HEK293T (cell line): Measurements from ENCODE around the gene THRAP3.
"Not testable (repeated sequence)": the region's sequence is repeated elsewhere in the genome, so short reads cannot be mapped to it uniquely, and the experiment has no call there.

Source experiments
- CTCF ChIA-PET: fragments of 350-600 bp; formaldehyde crosslinking; extraction: SDS; loops from one replicate; lab custom pipeline; 2021; ENCODE audit warnings: antibody characterized with exemption, inconsistent platforms; lab: Yijun Ruan, JAX
- POLR2A ChIA-PET: fragments of 350-600 bp; formaldehyde crosslinking; extraction: SDS; loops from one replicate; lab custom pipeline; 2020; ENCODE audit warnings: antibody characterized with exemption, inconsistent platforms; lab: Yijun Ruan, JAX
- DNase-seq: peaks from one replicate; pipeline ENCODE4 v3.0.0; 2012; ENCODE audit warnings: mixed read lengths; ENCODE audit errors: extremely low spot score
- ARNT ChIP-seq: fragments of 450-650 bp; IDR thresholded peaks from 2 replicates; pipeline ENCODE4 v1.6.1; 2017; ENCODE audit warnings: mild to moderate bottlenecking
- BHLHE40 ChIP-seq: fragments of 450-650 bp; IDR thresholded peaks from 2 replicates; pipeline ENCODE4 v1.6.1; 2016; ENCODE audit warnings: mild to moderate bottlenecking, moderate library complexity, borderline replicate concordance
- CTBP1 ChIP-seq: fragments of 450-650 bp; IDR thresholded peaks from 2 replicates; pipeline ENCODE4 v1.6.1; 2016; ENCODE audit warnings: borderline replicate concordance
- ELF4 ChIP-seq: fragments of 450-650 bp; IDR thresholded peaks from 2 replicates; pipeline ENCODE4 v1.6.1; 2017; ENCODE audit warnings: antibody characterized with exemption
- FOXA1 ChIP-seq: fragments of 450-650 bp; IDR thresholded peaks from 2 replicates; pipeline ENCODE4 v1.6.1; 2016; ENCODE audit warnings: mild to moderate bottlenecking
- FOXK2 ChIP-seq: fragments of 450-650 bp; IDR thresholded peaks from 2 replicates; pipeline ENCODE4 v1.6.1; 2016; ENCODE audit warnings: mild to moderate bottlenecking
- FOXM1 ChIP-seq: fragments of 450-650 bp; IDR thresholded peaks from 2 replicates; pipeline ENCODE4 v1.6.1; 2017; ENCODE audit warnings: mild to moderate bottlenecking, borderline replicate concordance
- HDGF ChIP-seq: fragments of 450-650 bp; IDR thresholded peaks from 2 replicates; pipeline ENCODE4 v1.6.1; 2017; ENCODE audit warnings: antibody characterized with exemption, borderline replicate concordance
- L3MBTL2 ChIP-seq: fragments of 450-650 bp; conservative IDR thresholded peaks from 2 replicates; pipeline ENCODE4 v1.6.1; 2016; ENCODE audit warnings: mild to moderate bottlenecking
- LEF1 ChIP-seq: fragments of 450-650 bp; IDR thresholded peaks from 2 replicates; pipeline ENCODE4 v1.6.1; 2017; ENCODE audit warnings: mild to moderate bottlenecking, borderline replicate concordance
- NFRKB ChIP-seq: fragments of 450-650 bp; IDR thresholded peaks from 2 replicates; pipeline ENCODE4 v1.6.1; 2016; ENCODE audit warnings: mild to moderate bottlenecking, moderate library complexity
- SP1 ChIP-seq: fragments of 450-650 bp; IDR thresholded peaks from 2 replicates; pipeline ENCODE4 v1.6.1; 2017
- SUZ12 ChIP-seq: fragments of 450-650 bp; IDR thresholded peaks from 2 replicates; pipeline ENCODE4 v1.6.1; 2016; ENCODE audit warnings: mild to moderate bottlenecking
- TARDBP ChIP-seq: fragments of 450-650 bp; IDR thresholded peaks from 2 replicates; pipeline ENCODE4 v1.6.1; 2016
- ZNF384 ChIP-seq: fragments of 450-650 bp; IDR thresholded peaks from 2 replicates; pipeline ENCODE4 v1.6.1; 2016
- TF ChIP-seq, protein P1 (sequence below): fragments of 450-650 bp; IDR thresholded peaks from 2 replicates; pipeline ENCODE4 v1.6.1; 2016

The THRAP3 gene

DNA sequence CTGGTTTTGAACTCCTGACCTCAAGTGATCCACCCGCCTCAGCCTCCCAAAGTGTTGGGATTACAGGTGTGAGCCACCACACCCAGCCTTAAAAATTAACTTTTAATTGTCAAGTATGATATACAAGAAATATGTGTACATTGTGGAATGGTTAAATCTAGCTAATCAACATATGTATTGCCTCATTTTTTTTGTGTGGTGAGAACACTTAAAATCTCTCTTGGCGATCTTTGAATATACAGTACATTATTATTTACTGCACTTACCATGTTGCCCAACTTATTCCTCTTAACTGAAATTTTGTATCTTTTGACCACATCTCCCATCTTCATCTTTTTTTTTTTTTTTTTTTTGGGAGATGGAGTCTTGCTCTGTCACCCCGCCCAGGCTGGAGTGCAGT is 23.3 kb downstream of the THRAP3 start:
- DNase-seq, result no peak
- CTCF ChIA-PET, result interaction anchor here (0.6 kb wide), 1 partner anchor 116 kb away, joined by 3 read pairs; no protein-coding TSS in a partner anchor
- TF ChIP-seq L3MBTL2 (no peak), HDGF (no peak), SUZ12 (no peak), ARNT (no peak), ZNF384 (no peak), NFRKB (no peak), LEF1 (no peak), BHLHE40 (no peak), FOXA1 (no peak), ELF4 (no peak), SP1 (no peak), TARDBP (no peak), CTBP1 (no peak), FOXK2 (no peak), FOXM1 (no peak)
- TF ChIP-seq, protein P1, sequence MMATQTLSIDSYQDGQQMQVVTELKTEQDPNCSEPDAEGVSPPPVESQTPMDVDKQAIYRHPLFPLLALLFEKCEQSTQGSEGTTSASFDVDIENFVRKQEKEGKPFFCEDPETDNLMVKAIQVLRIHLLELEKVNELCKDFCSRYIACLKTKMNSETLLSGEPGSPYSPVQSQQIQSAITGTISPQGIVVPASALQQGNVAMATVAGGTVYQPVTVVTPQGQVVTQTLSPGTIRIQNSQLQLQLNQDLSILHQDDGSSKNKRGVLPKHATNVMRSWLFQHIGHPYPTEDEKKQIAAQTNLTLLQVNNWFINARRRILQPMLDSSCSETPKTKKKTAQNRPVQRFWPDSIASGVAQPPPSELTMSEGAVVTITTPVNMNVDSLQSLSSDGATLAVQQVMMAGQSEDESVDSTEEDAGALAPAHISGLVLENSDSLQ, result no peak
- POLR2A ChIA-PET, result interaction anchor here (1.0 kb wide), 1 partner anchor 23 kb away, joined by 3 read pairs; no protein-coding TSS in a partner anchor

DNA sequence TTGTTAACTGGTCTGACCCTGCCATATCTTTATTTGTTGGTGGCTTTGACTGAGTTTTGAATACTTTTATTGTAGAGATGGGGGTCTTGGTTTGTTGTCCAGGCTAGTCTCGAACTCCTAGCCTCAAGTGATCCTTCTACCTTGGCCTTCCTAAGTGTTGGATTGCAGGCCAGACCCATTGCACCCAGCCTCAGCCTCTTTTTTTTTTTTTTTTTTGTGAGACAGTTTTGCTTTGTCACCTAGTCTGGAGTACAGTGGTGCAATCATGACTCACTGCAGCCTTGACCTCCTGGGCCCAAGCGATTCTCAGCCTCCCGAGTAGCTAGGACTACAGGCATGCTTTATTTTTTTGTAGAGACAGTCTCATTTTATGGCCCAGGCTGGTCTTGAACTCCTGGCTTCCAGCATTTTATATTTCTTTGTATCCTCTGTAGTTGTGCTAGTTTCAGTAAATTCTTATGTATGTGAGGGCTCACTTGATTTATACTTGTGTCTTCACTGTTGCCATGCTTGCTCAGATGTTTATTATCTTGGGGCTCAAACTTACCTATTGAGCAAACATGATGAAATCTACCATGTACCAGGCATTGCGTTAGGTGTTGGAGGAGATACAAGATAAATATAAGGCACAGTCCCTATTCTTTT is 24.1 kb downstream of the THRAP3 start:
- TF ChIP-seq SUZ12 (no peak), HDGF (no peak), L3MBTL2 (no peak), ARNT (no peak)
- POLR2A ChIA-PET, result no interaction called here

DNA sequence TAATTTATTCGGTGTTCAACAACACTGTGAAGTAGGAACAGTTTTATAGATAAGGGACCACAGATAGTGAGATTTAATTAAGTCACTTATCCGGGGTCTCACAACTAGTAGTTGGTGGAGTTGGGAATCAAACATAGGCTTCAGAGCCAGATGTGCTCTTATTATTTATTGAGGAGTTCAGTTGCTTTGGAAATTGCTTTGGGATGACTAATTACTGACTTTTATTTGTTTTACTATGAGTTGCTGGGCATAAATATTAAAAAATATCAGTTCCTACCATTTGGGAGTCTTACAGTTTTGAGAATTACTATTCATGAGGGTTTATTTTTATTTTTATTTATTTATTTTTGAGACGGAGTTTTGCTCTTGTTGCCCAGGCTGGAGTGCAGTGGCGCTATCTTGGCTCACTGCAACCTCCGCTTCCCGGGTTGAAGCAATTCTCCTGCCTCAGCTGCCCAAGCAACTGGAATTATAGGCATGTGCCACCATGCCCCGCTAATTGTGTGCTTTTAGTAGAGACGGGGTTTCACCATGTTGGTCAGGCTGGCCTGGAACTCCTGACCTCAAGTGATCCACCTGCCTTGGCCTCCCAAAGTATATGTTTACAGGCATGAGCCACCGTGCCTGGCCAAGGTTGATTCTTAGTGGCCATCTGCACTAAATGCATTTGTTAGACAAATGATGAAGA is 27.7 kb downstream of the THRAP3 start:
- CTCF ChIA-PET, result no interaction called here
- DNase-seq, result no peak
- POLR2A ChIA-PET, result no interaction called here
- no peak for TF ChIP-seq HDGF
- no peak for TF ChIP-seq L3MBTL2
- no peak for TF ChIP-seq NFRKB
- TF ChIP-seq, protein P1, result no peak
- TF ChIP-seq TARDBP, result no peak
- no peak for TF ChIP-seq FOXA1
- TF ChIP-seq LEF1, result no peak
- TF ChIP-seq SP1, result no peak
- TF ChIP-seq SUZ12, result no peak
- no peak for TF ChIP-seq FOXK2
- no peak for TF ChIP-seq ELF4
- no peak for TF ChIP-seq FOXM1
- TF ChIP-seq CTBP1, result no peak
- no peak for TF ChIP-seq ARNT
- TF ChIP-seq BHLHE40, result no peak

More for the DNA sequence above, 24.1 kb downstream of the THRAP3 start:
- CTCF ChIA-PET, result no interaction called here
- no peak for DNase-seq

DNA sequence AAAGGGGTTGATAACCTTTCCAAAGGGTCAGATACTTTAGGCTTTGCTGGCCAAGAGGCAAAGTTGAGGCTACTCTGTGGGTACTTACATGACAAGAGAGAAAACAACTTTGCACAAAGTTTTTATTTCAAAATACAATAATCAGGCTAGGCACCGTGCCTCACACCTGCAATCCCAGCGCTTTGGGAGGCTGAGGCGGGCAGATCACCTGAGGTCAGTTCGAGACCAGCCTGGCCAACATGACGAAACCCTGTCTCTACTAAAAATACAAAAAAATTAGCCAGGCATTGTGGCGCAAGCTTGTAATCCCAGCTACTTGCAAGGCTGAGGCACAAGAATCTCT is 28.2 kb downstream of the THRAP3 start:
- POLR2A ChIA-PET, DNase-seq: not testable (repeated sequence)
- CTCF ChIA-PET, result interaction anchor here (1.4 kb wide), 1 partner anchor 12 kb away, joined by 3 read pairs; no protein-coding TSS in a partner anchor

DNA sequence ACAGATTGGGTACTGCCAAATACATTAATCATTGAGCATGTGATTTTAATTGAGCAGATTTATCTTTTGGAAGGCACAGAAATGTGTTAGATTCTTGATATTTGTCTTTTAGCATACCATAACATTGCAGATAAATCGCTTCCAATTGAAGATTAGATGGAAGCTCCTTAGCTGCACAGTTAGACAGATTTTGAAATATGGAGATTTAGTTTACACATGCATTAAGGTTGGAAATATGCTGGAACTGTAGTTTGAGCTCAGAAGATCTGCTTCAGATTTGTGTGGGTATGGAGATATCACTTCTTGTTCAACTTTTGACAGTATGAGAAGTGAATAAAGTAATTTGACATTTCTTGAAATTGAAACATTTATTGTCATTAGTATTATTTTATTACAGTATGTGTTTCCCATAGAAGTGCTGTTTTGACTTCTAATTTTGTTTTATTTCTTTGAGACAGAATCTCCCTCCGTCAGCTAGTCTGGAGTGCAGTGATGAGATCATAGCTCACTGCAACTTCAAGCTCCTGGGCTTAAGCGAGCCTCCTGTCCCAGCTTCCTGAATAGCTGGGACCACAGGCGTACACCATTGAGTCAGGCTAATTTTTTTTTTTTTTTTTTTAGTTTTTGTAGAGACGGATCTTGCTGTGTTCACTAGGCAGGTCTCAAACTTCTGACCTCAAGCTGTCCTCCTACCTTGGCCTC is 29.1 kb downstream of the THRAP3 start:
- peak; percentile 69 for TF ChIP-seq ZNF384
- TF ChIP-seq TARDBP, result no peak
- ChIA-PET POLR2A (interaction anchor here (0.7 to 1.8 kb wide), 3 partner anchors 16 to 32 kb away, joined by 3 to 9 read pairs (median 4); partner anchors contain the start of gene THRAP3), CTCF (interaction anchor here (1.4 to 2.4 kb wide), 3 partner anchors 13 to 33 kb away, joined by 3 to 10 read pairs (median 4); partner anchors contain the start of gene THRAP3)
- no peak for DNase-seq

DNA sequence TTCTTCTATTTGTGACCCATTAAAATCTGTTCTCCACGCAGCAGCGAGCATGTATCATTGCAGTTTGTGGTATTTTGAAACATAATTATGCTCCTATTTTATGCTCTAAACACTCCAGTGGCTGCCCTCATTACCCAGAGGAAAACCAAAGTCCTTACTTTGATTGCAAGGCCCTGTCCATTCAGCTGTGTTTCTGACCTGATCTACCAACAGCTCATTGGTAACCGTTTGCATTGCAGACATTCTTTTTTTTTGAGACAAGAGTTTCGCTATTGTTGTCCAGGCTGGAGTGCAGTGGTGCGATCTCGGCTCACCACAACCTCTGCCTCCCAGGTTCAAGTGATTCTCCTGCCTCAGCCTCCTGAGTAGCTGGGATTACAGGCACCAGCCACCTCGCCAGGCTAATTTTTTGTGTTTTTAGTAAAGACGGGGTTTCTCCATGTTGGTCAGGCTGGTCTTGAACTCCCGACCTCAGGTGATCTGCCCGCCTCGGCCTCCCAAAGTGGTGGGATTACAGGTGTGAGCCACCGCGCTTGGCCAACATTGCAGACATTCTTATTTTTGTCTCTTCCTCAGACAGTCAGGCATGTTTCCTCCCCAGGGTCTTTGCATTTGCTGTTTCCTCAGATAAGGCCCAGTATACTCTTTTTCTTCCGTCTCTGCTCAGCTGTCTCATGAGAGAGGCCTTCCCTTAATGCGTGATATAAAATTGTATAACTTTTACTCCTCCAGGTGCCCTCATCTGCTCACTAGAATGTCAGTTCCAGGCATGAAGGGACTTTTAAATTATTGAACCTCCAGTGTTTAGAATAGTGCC is 32.5 kb downstream of the THRAP3 start:
- POLR2A ChIA-PET, result no interaction called here
- CTCF ChIA-PET, result no interaction called here
- no peak for DNase-seq

More for the DNA sequence above, 32.5 kb downstream of the THRAP3 start:
- TF ChIP-seq CTBP1 (no peak), FOXK2 (no peak), LEF1 (no peak), BHLHE40 (no peak), TARDBP (no peak), NFRKB (no peak), ELF4 (no peak), FOXM1 (no peak), ZNF384 (no peak), HDGF (no peak), SUZ12 (no peak), SP1 (no peak), FOXA1 (no peak), L3MBTL2 (no peak), ARNT (no peak)
- TF ChIP-seq, protein P1, result no peak
